H1 (cell line): ENCODE data around the gene ZNF566. TPM values are rescaled to one million over a fixed set of nuclear protein-coding genes. Genes with fewer than 3 reads are reported as not detected.

ENCODE experiments used
- ATF3 ChIP-seq: IDR thresholded peaks from 2 replicates; pipeline ENCODE4 v1.6.1; 2011; ENCODE audit warnings: low read depth, mild to moderate bottlenecking, low read length; ENCODE audit not compliant: insufficient read depth
- BACH1 ChIP-seq: IDR thresholded peaks from 2 replicates; pipeline ENCODE4 v1.6.1; 2012; ENCODE audit warnings: low read length, improper control_type of control experiment
- BRCA1 ChIP-seq: IDR thresholded peaks from 2 replicates; pipeline ENCODE4 v1.6.1; 2012; ENCODE audit warnings: low read depth, low read length, improper control_type of control experiment
- CBX5 ChIP-seq: fragments of 300-800, 300-1000 bp; sonication (generic); IDR thresholded peaks from 2 replicates; pipeline ENCODE4 v1.7.1; 2016; ENCODE audit warnings: antibody characterized with exemption, low read length, low read depth
- CEBPB ChIP-seq: IDR thresholded peaks from 2 replicates; pipeline ENCODE4 v1.6.1; 2012; ENCODE audit warnings: low read depth, low read length
- CHD1 ChIP-seq: IDR thresholded peaks from 2 replicates; pipeline ENCODE4 v1.6.1; 2012; ENCODE audit warnings: low read depth, low read length, improper control_type of control experiment
- EZH2 ChIP-seq: fragments of 200-600 bp; sonication (generic); IDR thresholded peaks from 2 replicates; pipeline ENCODE4 v1.7.1; 2012; ENCODE audit warnings: low read depth, mild to moderate bottlenecking, moderate library complexity, low read length, inconsistent platforms; ENCODE audit not compliant: severe bottlenecking
- KDM4A ChIP-seq: IDR thresholded peaks from one replicate; pipeline ENCODE4 v1.7.1; 2012; ENCODE audit warnings: low read depth, mild to moderate bottlenecking, moderate library complexity, low read length, inconsistent platforms; ENCODE audit not compliant: severe bottlenecking
- POLR2AphosphoS5 ChIP-seq: IDR thresholded peaks from 2 replicates; pipeline ENCODE4 v1.6.1; 2011; ENCODE audit warnings: low read depth, low read length
- POU5F1 ChIP-seq: IDR thresholded peaks from 2 replicates; pipeline ENCODE4 v1.6.1; 2011; ENCODE audit warnings: low read depth, mild to moderate bottlenecking, low read length, moderate library complexity
- RBBP5 ChIP-seq: IDR thresholded peaks from 2 replicates; pipeline ENCODE4 v1.7.1; 2012; ENCODE audit warnings: low read depth, mild to moderate bottlenecking, inconsistent platforms, low read length, moderate library complexity, borderline replicate concordance
- RFX5 ChIP-seq: IDR thresholded peaks from 2 replicates; pipeline ENCODE4 v1.6.1; 2011; ENCODE audit warnings: low read depth, low read length, improper control_type of control experiment, borderline replicate concordance
- RXRA ChIP-seq: IDR thresholded peaks from 2 replicates; pipeline ENCODE4 v1.6.1; 2011; ENCODE audit warnings: low read depth, mild to moderate bottlenecking, low read length, moderate library complexity; ENCODE audit not compliant: insufficient read depth
- YY1 ChIP-seq: IDR thresholded peaks from 2 replicates; pipeline ENCODE4 v1.6.1; 2011; ENCODE audit warnings: low read depth, mild to moderate bottlenecking, low read length
- polyA plus RNA-seq, 7 experiments: library from polyadenylated mRNA; depleted of rRNA in 3 of 7; stranded (reverse) in 5 of 7; unstranded in 2 of 7; fragments of >200 nt in 5 of 7; fragments of 200-250 nt in 2 of 7; gene quantifications; 1 replicate in 5 of 7; 2 replicates in 1 of 7; 4 replicates in 1 of 7; pipeline versions ENCODE4 v1.2.1 to v1.2.3, GENCODE V29; 2011 to 2013; ENCODE audit warnings: missing spikeins in 2 of 7, mixed read lengths in 2 of 7
- total RNA-seq: library from RNA; stranded (reverse); fragmentation: NEBNext Ultra II Directional; extraction: Animal tissue kit (Norgen Biotek cat#: 25700); gene quantifications from 2 replicates; pipeline ENCODE4 v1.2.1, GENCODE V29; 2021

Gene ZNF566
- total and polyA plus RNA-seq, 2 of the 8 experiments (the other 6 are each of a cell fraction or from before 2014, with no cell fraction given) = 6.9 to 16.6 TPM

- no peak for TF ChIP-seq RBBP5
- no peak for TF ChIP-seq EZH2
- TF ChIP-seq RXRA = no peak
- TF ChIP-seq BACH1 = no peak
- TF ChIP-seq YY1 = no peak
- no peak for TF ChIP-seq RFX5
- TF ChIP-seq KDM4A = peak; percentile 90
- TF ChIP-seq CHD1 = no peak
- no peak for TF ChIP-seq CBX5
- no peak for TF ChIP-seq POU5F1
- TF ChIP-seq BRCA1 = no peak
- no peak for TF ChIP-seq ATF3
- TF ChIP-seq CEBPB = no peak
- TF ChIP-seq POLR2AphosphoS5 = no peak
Observed at GRCh38 chr19:36528921-36529518, 39.7 kb upstream of the ZNF566 start (continued).
